SHP77 treated with DMSO at 0.1 percent for 48 hours (cell line): ENCODE data around the gene PAQR3.
"Not testable (repeated sequence)": the region's sequence is repeated elsewhere in the genome, so short reads cannot be mapped to it uniquely, and the experiment has no call there.

Experiments
- DNase-seq: peaks from one replicate; lab custom pipeline; 2025; lab: John Stamatoyannopoulos, UW

The PAQR3 gene

GRCh38 chr4:78926826-78927225 is 12.4 kb downstream of the PAQR3 start:
- no peak for DNase-seq

- no peak for DNase-seq
Observed at GRCh38 chr4:78923464-78924312, 15.6 kb downstream of the PAQR3 start.

- DNase-seq: no peak
Observed at GRCh38 chr4:78922207-78922606, 17.0 kb downstream of the PAQR3 start.

GRCh38 chr4:78910612-78911011 is 28.6 kb downstream of the PAQR3 start:
- no peak for DNase-seq

DNA sequence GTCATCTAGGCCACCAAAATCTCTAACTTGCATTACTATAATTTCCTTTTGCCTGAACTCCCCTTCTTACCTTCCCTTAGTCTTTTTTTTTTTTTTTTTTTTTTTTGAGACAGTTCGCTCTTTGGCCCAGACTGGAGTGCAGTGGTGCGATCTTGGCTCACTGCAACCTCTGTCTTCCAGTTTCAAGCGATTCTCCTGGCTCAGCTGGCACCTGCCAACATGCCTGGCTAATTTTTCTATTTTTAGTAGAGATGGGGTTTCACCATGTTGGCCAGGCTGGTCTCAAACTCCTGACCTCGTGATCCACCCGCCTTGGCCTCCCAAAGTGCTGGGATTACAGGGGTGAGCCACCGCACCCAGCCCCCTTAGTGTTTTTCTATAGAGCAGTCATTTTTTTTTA is 30.3 kb downstream of the PAQR3 start:
- DNase-seq: not testable (repeated sequence)

GRCh38 chr4:78907638-78908037 is 31.6 kb downstream of the PAQR3 start:
- DNase-seq: no peak

DNA sequence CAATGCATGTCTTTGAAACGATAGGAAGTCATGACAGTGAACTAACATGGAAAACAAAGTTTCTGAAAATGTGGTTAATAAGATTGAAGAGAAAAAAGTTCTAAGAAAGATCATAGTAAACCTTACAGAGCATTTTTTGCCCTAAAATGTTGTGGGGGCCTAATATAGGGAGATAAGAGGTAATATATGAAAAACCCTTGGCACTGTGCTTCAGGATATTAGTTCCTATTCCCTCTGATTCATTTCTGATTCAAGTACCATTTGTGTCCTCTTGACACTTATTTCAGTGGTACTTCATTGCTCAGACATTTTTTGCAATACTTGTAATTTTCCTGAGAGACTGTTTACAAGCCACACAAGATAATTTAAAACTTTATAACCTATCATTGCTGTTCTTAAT is 35.1 kb downstream of the PAQR3 start:
- DNase-seq: no peak

DNA sequence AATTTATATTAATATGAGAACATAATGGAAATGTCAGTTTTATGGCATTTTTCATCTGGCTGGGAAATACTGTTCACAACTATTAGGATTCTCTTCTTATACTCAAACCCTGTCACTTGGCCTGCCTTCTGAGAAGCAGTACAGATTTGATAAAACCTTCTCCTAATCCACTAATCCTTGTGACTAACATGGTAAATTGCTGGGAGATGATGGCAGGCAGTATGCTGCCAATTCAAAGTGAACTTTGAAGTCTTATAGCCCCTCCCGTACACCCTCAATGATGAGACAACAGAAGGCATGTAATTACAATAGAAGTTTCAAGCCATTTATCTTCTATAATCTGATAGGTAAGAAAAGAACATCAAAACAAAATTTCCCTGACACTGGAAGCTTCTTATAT is 36.9 kb downstream of the PAQR3 start:
- no peak for DNase-seq

DNA sequence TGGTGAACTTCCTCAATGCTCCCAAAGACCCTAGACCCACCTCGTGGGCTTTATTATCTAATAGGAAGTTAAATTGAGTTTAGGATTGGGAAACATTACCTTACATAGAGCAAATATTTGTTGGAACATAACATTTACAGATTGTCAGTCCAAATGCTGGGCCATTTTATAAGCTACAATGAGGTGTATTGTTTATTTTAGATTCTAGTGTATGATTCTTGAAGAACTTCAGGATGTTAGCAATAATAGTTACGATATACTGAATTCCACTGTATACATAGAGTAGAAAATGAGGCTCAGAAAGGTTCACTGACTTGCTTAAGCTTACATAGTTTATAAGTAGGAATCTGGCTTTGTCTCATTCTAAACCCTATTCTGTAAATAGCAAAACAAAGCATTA is 37.4 kb downstream of the PAQR3 start:
- DNase-seq: no peak

- DNase-seq: no peak
Observed at GRCh38 chr4:78899302-78899701, 39.9 kb downstream of the PAQR3 start.

DNA sequence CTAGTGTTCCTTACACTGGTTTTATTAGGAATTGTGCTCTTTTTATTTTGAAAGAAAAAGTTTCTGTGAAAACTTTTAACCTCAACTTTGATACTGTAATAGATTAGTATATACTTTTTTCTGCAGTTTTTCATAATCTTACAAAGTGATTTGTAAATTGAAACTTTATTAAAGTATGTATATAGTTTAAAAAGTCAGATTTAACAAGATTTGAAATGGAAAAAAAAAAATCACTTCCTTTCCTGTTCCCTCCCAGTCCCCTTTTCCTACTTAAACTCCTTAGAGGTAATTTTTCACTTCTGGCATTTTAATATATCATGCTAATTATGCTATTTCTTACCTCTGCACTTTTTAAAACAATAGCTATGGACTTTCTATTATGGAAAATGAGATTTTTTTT is 49.3 kb downstream of the PAQR3 start:
- DNase-seq: no peak

GRCh38 chr4:78885598-78885997 is 53.6 kb downstream of the PAQR3 start:
- DNase-seq: no peak

- no peak for DNase-seq
Observed at GRCh38 chr4:78880874-78881492, 58.3 kb downstream of the PAQR3 start.

DNA sequence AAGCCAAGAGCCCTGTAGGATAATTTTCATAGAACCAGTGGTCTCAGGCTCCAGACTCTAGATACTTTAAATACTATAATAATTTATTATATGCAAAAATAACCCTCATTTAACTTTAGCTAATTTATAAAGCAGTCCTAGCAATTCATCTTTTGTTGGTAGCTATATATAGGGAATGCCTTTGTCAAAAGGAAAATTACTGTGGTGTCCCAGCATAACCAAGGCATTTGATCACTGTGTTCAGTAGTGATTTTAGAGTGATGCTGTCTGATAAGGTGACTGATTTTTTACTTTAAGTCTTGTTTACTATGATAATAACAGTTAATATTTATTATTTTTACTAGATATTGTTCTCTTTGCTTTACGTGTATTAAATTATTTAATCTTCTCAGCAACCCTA is 61.2 kb downstream of the PAQR3 start:
- no peak for DNase-seq

GRCh38 chr4:78876568-78877320 is 62.5 kb downstream of the PAQR3 start:
- no peak for DNase-seq

DNA sequence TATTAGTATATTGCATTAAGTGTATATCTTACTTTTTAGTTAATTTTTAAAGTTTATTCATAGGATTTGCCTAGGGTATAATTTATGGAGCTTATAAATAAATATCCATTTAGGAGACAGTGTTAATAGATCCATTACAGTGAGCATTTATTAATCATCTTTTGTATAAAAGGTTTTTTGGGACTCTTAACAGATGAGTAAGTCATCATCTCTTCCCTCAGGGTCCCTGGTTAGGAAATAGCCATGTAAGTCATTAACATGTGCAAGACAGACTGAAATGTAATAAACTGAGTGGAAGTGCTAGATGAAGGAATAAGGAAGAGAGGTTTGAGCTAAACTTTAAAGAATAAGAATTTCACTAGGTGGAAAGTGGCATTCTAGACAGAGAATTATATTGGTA is 69.2 kb downstream of the PAQR3 start:
- no peak for DNase-seq

GRCh38 chr4:78868712-78869111 is 70.5 kb downstream of the PAQR3 start:
- not testable (repeated sequence) for DNase-seq

DNA sequence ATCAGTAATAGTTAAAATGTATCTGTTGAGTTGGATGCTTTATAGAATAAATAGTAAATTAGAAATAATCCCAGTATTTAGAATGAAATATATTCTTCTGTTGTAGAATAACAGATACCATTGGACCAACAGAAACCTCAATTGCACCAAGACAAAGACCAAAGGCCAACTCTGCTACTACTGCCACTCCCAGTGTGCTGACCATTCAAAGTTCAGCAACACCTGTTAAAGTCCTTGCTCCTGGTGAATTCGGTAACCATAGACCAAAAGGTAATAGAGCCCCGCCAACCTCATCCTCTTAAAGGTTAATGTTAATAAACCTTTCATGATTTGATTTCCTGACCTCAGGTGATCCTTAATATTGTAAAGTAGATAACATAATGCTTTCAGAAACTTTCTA is 73.8 kb downstream of the PAQR3 start:
- DNase-seq: no peak

GRCh38 chr4:78864405-78865024 is 74.7 kb downstream of the PAQR3 start:
- peak; percentile 56 for DNase-seq

DNA sequence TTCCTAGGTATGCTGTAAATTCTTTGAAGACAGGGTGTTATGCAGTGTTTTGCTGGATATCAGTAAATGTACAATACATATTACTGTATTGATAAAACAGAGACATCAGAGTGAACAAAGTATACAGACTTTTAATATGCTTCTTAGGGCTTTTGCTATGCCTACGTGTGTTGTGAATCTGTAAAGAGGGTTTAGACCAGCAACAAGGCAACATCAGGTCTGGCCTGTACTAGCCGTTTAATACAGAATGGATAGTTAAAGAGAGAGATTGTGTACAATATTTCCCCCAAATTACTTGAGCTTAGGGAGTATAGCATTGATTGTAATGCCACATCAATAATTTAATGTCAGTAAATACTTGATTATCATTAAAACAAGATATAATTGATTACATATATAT is 75.2 kb downstream of the PAQR3 start:
- DNase-seq: no peak

DNA sequence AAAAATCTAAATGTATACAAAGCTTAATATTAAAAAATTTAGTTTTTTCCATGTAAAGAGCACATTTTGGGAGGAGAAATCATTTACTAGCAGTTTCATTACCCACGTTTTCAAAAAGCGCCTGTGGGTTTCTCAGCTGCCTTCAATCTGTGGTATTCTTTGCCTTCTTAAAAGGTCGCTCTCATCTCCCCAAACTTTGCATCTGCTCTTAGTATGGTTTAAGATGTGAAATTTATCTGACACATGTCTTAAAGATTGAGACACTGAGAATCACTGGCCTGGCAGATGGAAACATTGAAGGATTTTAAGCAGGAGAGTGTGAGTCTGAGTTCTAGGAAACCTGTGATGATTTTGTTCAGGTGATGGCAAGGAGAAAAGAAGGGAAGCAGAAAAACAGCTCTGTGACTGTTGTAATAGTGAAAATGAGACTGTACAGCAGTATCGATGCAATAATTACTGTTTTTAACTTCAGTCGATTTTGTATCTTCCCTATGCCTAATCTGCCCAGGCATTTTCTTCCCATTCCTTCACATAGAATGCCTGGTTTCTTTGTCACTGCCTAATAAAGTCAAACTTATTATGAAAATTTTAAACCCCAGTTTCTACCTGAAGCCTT is 75.9 kb downstream of the PAQR3 start:
- no peak for DNase-seq

DNA sequence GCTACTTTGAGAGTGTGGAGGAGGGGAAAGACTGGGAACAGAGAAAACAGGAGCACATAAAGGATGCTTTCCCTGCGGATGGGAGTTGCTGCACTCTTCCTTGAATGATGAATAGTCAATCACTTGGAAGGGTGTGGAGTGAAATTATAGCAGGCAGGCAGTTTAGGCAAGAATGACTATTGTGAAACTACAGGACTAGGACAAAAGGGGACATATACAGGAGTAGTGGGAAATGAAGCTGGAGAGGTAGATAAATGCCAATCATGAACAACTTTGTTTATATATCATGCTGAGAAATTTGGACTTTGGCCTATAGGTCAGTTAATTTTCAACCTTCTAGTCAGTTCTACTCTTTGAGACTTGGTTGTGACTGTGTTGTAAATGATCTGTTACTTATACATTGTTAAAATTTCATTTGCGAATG is 76.9 kb downstream of the PAQR3 start:
- DNase-seq: no peak
